ENCODE results near the gene TTLL3.

The TTLL3 gene

GRCh38 chr3:9776896-9777693 is 33.0 kb upstream of the TTLL3 start:
- H3K9me3 ChIP-seq (ENCODE audit: insufficient read depth, low read length): no peaks in the 10 kb centered on the region
- H3K9ac ChIP-seq (ENCODE audit: low read length): no peak overlapping the region
- no peak for TF ChIP-seq EZH2phosphoT487 (IDR thresholded peaks at IDR 0.05; ENCODE audit: low read depth)
- TF ChIP-seq, protein P1, sequence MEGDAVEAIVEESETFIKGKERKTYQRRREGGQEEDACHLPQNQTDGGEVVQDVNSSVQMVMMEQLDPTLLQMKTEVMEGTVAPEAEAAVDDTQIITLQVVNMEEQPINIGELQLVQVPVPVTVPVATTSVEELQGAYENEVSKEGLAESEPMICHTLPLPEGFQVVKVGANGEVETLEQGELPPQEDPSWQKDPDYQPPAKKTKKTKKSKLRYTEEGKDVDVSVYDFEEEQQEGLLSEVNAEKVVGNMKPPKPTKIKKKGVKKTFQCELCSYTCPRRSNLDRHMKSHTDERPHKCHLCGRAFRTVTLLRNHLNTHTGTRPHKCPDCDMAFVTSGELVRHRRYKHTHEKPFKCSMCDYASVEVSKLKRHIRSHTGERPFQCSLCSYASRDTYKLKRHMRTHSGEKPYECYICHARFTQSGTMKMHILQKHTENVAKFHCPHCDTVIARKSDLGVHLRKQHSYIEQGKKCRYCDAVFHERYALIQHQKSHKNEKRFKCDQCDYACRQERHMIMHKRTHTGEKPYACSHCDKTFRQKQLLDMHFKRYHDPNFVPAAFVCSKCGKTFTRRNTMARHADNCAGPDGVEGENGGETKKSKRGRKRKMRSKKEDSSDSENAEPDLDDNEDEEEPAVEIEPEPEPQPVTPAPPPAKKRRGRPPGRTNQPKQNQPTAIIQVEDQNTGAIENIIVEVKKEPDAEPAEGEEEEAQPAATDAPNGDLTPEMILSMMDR (IDR thresholded peaks at IDR 0.05; ENCODE audit: low read depth, low read length): no peak
- H4K20me1 ChIP-seq (ENCODE audit: insufficient read depth, low read length): no peaks in the 10 kb centered on the region
- peaks cover 11% of the 10 kb centered on the region for H3K4me1 ChIP-seq (ENCODE audit: low read length)
- no peaks in the 10 kb centered on the region for H3K27me3 ChIP-seq (ENCODE audit: low read depth, low read length)
- H3K36me3 ChIP-seq (replicated peaks; ENCODE audit: low read depth, low read length): peaks cover 12% of the 10 kb centered on the region
- H3K27ac ChIP-seq (ENCODE audit: low read length): no peak overlapping the region
- H3K79me2 ChIP-seq (ENCODE audit: low read length): no peaks in the 10 kb centered on the region
- no peak overlapping the region for H3K4me3 ChIP-seq (ENCODE audit: low read length)
- H2AFZ ChIP-seq (ENCODE audit: low read depth, low read length): no peak overlapping the region
- H3K4me2 ChIP-seq (ENCODE audit: low read length): no peak overlapping the region

- H2AFZ ChIP-seq (ENCODE audit: low read depth, low read length): no peak overlapping the region
- H3K4me2 ChIP-seq (ENCODE audit: low read length): no peak overlapping the region
- no peak overlapping the region for H3K9ac ChIP-seq (ENCODE audit: low read length)
- no peaks in the 10 kb centered on the region for H4K20me1 ChIP-seq (ENCODE audit: insufficient read depth, low read length)
- no peaks in the 10 kb centered on the region for H3K79me2 ChIP-seq (ENCODE audit: low read length)
- peaks cover 11% of the 10 kb centered on the region for H3K4me1 ChIP-seq (ENCODE audit: low read length)
- H3K9me3 ChIP-seq (ENCODE audit: insufficient read depth, low read length): no peaks in the 10 kb centered on the region
- no peaks in the 10 kb centered on the region for H3K27me3 ChIP-seq (ENCODE audit: low read depth, low read length)
- TF ChIP-seq, protein P1 (IDR thresholded peaks at IDR 0.05; ENCODE audit: low read depth, low read length): no peak
- TF ChIP-seq EZH2phosphoT487 (IDR thresholded peaks at IDR 0.05; ENCODE audit: low read depth): no peak
- H3K36me3 ChIP-seq (replicated peaks; ENCODE audit: low read depth, low read length): peaks cover 17% of the 10 kb centered on the region
- no peak overlapping the region for H3K4me3 ChIP-seq (ENCODE audit: low read length)
- H3K27ac ChIP-seq (ENCODE audit: low read length): no peak overlapping the region
Observed at GRCh38 chr3:9777694-9778021, 32.4 kb upstream of the TTLL3 start.

GRCh38 chr3:9778143-9779074 is 31.7 kb upstream of the TTLL3 start:
- no peak overlapping the region for H3K4me2 ChIP-seq (ENCODE audit: low read length)
- no peaks in the 10 kb centered on the region for H3K79me2 ChIP-seq (ENCODE audit: low read length)
- peaks cover 20% of the 10 kb centered on the region for H3K36me3 ChIP-seq (replicated peaks; ENCODE audit: low read depth, low read length)
- H2AFZ ChIP-seq (ENCODE audit: low read depth, low read length): no peak overlapping the region
- no peaks in the 10 kb centered on the region for H4K20me1 ChIP-seq (ENCODE audit: insufficient read depth, low read length)
- H3K27me3 ChIP-seq (ENCODE audit: low read depth, low read length): no peaks in the 10 kb centered on the region
- H3K9ac ChIP-seq (ENCODE audit: low read length): no peak overlapping the region
- H3K4me1 ChIP-seq (ENCODE audit: low read length): peaks cover 11% of the 10 kb centered on the region
- H3K9me3 ChIP-seq (ENCODE audit: insufficient read depth, low read length): no peaks in the 10 kb centered on the region
- H3K27ac ChIP-seq (ENCODE audit: low read length): no peak overlapping the region
- TF ChIP-seq, protein P1 (IDR thresholded peaks at IDR 0.05; ENCODE audit: low read depth, low read length): no peak
- no peak for TF ChIP-seq EZH2phosphoT487 (IDR thresholded peaks at IDR 0.05; ENCODE audit: low read depth)
- H3K4me3 ChIP-seq (ENCODE audit: low read length): no peak overlapping the region

- H3K4me2 ChIP-seq (ENCODE audit: low read length): no peak overlapping the region
- H3K27me3 ChIP-seq (ENCODE audit: low read depth, low read length): no peaks in the 10 kb centered on the region
- H3K27ac ChIP-seq (ENCODE audit: low read length): no peak overlapping the region
- H3K9me3 ChIP-seq (ENCODE audit: insufficient read depth, low read length): no peaks in the 10 kb centered on the region
- H3K4me3 ChIP-seq (ENCODE audit: low read length): no peak overlapping the region
- H3K4me1 ChIP-seq (ENCODE audit: low read length): peaks cover 11% of the 10 kb centered on the region
- H3K36me3 ChIP-seq (replicated peaks; ENCODE audit: low read depth, low read length): peaks cover 26% of the 10 kb centered on the region
- H3K9ac ChIP-seq (ENCODE audit: low read length): no peak overlapping the region
- H4K20me1 ChIP-seq (ENCODE audit: insufficient read depth, low read length): no peaks in the 10 kb centered on the region
- H2AFZ ChIP-seq (ENCODE audit: low read depth, low read length): no peak overlapping the region
- H3K79me2 ChIP-seq (ENCODE audit: low read length): no peaks in the 10 kb centered on the region
- TF ChIP-seq EZH2phosphoT487 (IDR thresholded peaks at IDR 0.05; ENCODE audit: low read depth): no peak
- TF ChIP-seq, protein P1 (IDR thresholded peaks at IDR 0.05; ENCODE audit: low read depth, low read length): no peak
Observed at GRCh38 chr3:9779075-9779593, 30.9 kb upstream of the TTLL3 start.
